H1 (cell line): Measurements from ENCODE around the gene CDKL4. TPM values are rescaled to one million over a fixed set of nuclear protein-coding genes. Genes with fewer than 3 reads are reported as not detected.

ENCODE experiments used
- RFX5 ChIP-seq: IDR thresholded peaks from 2 replicates; pipeline ENCODE4 v1.6.1; 2011; ENCODE audit warnings: low read depth, low read length, improper control_type of control experiment, borderline replicate concordance
- polyA plus RNA-seq, 7 experiments: library from polyadenylated mRNA; depleted of rRNA in 3 of 7; stranded (reverse) in 5 of 7; unstranded in 2 of 7; fragments of >200 nt in 5 of 7; fragments of 200-250 nt in 2 of 7; gene quantifications; 1 replicate in 5 of 7; 2 replicates in 1 of 7; 4 replicates in 1 of 7; pipeline versions ENCODE4 v1.2.1 to v1.2.3, GENCODE V29; 2011 to 2013; ENCODE audit warnings: missing spikeins in 2 of 7, mixed read lengths in 2 of 7
- total RNA-seq: library from RNA; stranded (reverse); fragmentation: NEBNext Ultra II Directional; extraction: Animal tissue kit (Norgen Biotek cat#: 25700); gene quantifications from 2 replicates; pipeline ENCODE4 v1.2.1, GENCODE V29; 2021

CDKL4 gene
- total and polyA plus RNA-seq, 2 of the 8 experiments (the other 6 are each of a cell fraction or from before 2014, with no cell fraction given): not detected

DNA sequence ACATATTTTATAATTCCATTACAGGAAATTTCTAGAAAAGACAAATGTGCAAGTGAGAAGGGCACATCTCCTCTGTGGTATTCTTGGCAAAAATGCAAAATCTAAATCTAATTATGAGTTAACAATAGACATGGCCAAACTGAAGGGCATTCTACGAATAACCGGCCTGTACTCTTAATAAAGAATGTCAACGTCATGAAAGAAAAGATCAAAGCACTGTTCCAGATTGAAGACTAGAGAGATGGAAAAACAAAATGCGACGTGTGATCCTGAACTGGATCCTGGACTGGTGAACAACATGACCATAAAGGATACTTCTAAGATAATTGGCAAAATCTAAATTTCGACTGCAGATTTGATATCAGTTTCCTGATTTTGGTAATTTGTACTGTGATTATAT lies 3.0 kb downstream of the CDKL4 start (continued):
- TF ChIP-seq RFX5: no peak
